Diencephalon (tissue), 1 donor: ENCODE measurements around the gene SP3. TPM values are rescaled to one million over a fixed set of nuclear protein-coding genes. Genes with fewer than 3 reads are reported as not detected.

Source experiments
- total RNA-seq: library from RNA; depleted of rRNA; stranded (reverse); fragments of >200 nt; gene quantifications from one replicate; pipeline ENCODE4 v1.2.3, GENCODE V29; 2014

SP3 gene
- total RNA-seq = 143 TPM

GRCh38 chr2:173965372-173966025, at the start of gene SP3:
Gene SP3 (minus strand): TSS chr2:173965373. CDS start chr2:173965171, 202 bp downstream.

